HG03095 (cell line): ENCODE results near the gene PHLPP1.
"Not testable (repeated sequence)": the region's sequence is repeated elsewhere in the genome, so short reads cannot be mapped to it uniquely, and the experiment has no call there.

Experiments
- ATAC-seq: cut with Tn5 transposase; IDR thresholded peaks from one replicate; pipeline ENCODE4 v1.9.1; 2021; ENCODE audit warnings: moderate library complexity; ENCODE audit not compliant: unreplicated experiment

The PHLPP1 gene

GRCh38 chr18:62807396-62807795, 92.1 kb downstream of the PHLPP1 start:
- ATAC-seq: no peak

GRCh38 chr18:62808123-62808522, 92.8 kb downstream of the PHLPP1 start:
- ATAC-seq: no peak

GRCh38 chr18:62809445-62809844, 94.1 kb downstream of the PHLPP1 start:
- ATAC-seq: not testable (repeated sequence)

GRCh38 chr18:62809900-62810299, 94.6 kb downstream of the PHLPP1 start:
- no peak for ATAC-seq

GRCh38 chr18:62810682-62811081, 95.3 kb downstream of the PHLPP1 start:
- no peak for ATAC-seq

GRCh38 chr18:62811674-62812073, 96.3 kb downstream of the PHLPP1 start:
- no peak for ATAC-seq

- no peak for ATAC-seq
Measured at GRCh38 chr18:62812242-62812641, 96.9 kb downstream of the PHLPP1 start.

GRCh38 chr18:62812876-62813275, 97.5 kb downstream of the PHLPP1 start:
- no peak for ATAC-seq

GRCh38 chr18:62814132-62814759, 98.9 kb downstream of the PHLPP1 start:
- ATAC-seq: no peak

- no peak for ATAC-seq
Measured at GRCh38 chr18:62825382-62825781, 110.0 kb downstream of the PHLPP1 start.

GRCh38 chr18:62827397-62827796, 112.1 kb downstream of the PHLPP1 start:
- no peak for ATAC-seq

GRCh38 chr18:62828091-62828640, 112.8 kb downstream of the PHLPP1 start:
- ATAC-seq: no peak

GRCh38 chr18:62828852-62829251, 113.5 kb downstream of the PHLPP1 start:
- no peak for ATAC-seq

- ATAC-seq: no peak
Measured at GRCh38 chr18:62829936-62830335, 114.6 kb downstream of the PHLPP1 start.

GRCh38 chr18:62832282-62832681, 116.9 kb downstream of the PHLPP1 start:
- ATAC-seq: no peak

GRCh38 chr18:62833494-62833893, 118.2 kb downstream of the PHLPP1 start:
- ATAC-seq: no peak

GRCh38 chr18:62834715-62835114, 119.4 kb downstream of the PHLPP1 start:
- ATAC-seq: no peak

GRCh38 chr18:62837011-62837410, 121.7 kb downstream of the PHLPP1 start:
- ATAC-seq: no peak

GRCh38 chr18:62838475-62839098, 123.2 kb downstream of the PHLPP1 start:
- peak; percentile 69 for ATAC-seq

- no peak for ATAC-seq
Measured at GRCh38 chr18:62839874-62840713, 124.8 kb downstream of the PHLPP1 start.

GRCh38 chr18:62841405-62841804, 126.1 kb downstream of the PHLPP1 start:
- ATAC-seq: no peak

GRCh38 chr18:62842898-62843297, 127.6 kb downstream of the PHLPP1 start:
- no peak for ATAC-seq
